ENCODE data around the gene FBXL14.
A peak's percentile ranks its signal among the peaks of the same experiment; 100 is the strongest.

FBXL14 gene

DNA sequence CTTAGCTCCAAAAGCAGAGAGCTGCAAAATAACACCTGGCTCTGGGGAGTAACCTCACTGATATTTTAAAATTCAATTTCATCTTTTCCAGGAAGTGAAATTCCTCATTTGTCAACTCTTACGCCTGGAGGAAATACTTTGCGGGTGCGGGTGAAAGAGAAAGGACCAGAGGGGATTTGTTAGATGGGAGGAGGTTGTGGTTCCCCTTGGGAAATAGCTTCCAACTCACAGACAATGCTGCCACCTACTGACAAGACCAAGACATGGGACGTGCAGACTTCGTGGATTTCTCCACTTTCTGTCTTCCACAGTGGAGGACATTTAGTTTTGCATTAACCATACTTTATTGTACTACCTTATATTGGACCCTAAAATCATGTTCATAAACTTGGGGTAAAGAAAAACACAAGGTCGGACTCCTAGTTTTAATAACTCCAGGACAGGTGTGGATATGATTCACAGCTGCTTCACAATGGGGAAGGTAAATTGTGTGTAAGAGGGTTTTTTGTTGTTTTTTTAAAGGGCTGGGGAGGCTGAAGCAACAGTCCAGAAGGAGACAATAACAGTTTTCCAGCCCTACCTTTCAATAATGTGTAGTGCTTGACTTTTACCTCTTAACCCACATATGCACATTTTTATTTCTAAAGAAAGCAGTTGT is 10.8 kb downstream of the FBXL14 start (continued):
- TF ChIP-seq, protein P1, sequence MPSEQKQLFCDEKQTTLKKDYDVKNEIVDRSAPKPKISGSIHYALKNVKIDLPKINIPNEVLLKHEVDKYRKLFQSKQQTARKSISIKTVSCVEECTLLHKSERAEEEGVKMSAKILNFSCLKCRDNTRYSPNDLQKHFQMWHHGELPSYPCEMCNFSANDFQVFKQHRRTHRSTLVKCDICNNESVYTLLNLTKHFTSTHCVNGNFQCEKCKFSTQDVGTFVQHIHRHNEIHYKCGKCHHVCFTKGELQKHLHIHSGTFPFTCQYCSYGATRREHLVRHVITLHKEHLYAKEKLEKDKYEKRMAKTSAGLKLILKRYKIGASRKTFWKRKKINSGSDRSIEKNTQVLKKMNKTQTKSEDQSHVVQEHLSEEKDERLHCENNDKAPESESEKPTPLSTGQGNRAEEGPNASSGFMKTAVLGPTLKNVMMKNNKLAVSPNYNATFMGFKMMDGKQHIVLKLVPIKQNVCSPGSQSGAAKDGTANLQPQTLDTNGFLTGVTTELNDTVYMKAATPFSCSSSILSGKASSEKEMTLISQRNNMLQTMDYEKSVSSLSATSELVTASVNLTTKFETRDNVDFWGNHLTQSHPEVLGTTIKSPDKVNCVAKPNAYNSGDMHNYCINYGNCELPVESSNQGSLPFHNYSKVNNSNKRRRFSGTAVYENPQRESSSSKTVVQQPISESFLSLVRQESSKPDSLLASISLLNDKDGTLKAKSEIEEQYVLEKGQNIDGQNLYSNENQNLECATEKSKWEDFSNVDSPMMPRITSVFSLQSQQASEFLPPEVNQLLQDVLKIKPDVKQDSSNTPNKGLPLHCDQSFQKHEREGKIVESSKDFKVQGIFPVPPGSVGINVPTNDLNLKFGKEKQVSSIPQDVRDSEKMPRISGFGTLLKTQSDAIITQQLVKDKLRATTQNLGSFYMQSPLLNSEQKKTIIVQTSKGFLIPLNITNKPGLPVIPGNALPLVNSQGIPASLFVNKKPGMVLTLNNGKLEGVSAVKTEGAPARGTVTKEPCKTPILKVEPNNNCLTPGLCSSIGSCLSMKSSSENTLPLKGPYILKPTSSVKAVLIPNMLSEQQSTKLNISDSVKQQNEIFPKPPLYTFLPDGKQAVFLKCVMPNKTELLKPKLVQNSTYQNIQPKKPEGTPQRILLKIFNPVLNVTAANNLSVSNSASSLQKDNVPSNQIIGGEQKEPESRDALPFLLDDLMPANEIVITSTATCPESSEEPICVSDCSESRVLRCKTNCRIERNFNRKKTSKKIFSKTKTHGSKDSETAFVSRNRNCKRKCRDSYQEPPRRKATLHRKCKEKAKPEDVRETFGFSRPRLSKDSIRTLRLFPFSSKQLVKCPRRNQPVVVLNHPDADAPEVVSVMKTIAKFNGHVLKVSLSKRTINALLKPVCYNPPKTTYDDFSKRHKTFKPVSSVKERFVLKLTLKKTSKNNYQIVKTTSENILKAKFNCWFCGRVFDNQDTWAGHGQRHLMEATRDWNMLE (tag by site-specific recombination; conservative IDR thresholded peaks at IDR 0.05; ENCODE audit: low read depth) = no peak
- TF ChIP-seq REPIN1 (tag by site-specific recombination; IDR thresholded peaks at IDR 0.05; ENCODE audit: low read depth) = no peak
- TF ChIP-seq ZSCAN30 (tag by site-specific recombination; IDR thresholded peaks at IDR 0.05) = no peak
- no peak for TF ChIP-seq ZNF626 (tag by site-specific recombination; IDR thresholded peaks at IDR 0.05)
- TF ChIP-seq ZNF132 (tag by site-specific recombination; IDR thresholded peaks at IDR 0.05; ENCODE audit: borderline replicate concordance) = no peak
- TF ChIP-seq ZNF112 (tag by site-specific recombination; IDR thresholded peaks at IDR 0.05) = no peak
- TF ChIP-seq, protein P2, sequence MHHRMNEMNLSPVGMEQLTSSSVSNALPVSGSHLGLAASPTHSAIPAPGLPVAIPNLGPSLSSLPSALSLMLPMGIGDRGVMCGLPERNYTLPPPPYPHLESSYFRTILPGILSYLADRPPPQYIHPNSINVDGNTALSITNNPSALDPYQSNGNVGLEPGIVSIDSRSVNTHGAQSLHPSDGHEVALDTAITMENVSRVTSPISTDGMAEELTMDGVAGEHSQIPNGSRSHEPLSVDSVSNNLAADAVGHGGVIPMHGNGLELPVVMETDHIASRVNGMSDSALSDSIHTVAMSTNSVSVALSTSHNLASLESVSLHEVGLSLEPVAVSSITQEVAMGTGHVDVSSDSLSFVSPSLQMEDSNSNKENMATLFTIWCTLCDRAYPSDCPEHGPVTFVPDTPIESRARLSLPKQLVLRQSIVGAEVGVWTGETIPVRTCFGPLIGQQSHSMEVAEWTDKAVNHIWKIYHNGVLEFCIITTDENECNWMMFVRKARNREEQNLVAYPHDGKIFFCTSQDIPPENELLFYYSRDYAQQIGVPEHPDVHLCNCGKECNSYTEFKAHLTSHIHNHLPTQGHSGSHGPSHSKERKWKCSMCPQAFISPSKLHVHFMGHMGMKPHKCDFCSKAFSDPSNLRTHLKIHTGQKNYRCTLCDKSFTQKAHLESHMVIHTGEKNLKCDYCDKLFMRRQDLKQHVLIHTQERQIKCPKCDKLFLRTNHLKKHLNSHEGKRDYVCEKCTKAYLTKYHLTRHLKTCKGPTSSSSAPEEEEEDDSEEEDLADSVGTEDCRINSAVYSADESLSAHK (tag by site-specific recombination; IDR thresholded peaks at IDR 0.05) = no peak
- TF ChIP-seq SCRT1 (tag by site-specific recombination; IDR thresholded peaks at IDR 0.05; ENCODE audit: borderline replicate concordance) = no peak
- peak; percentile 39 for TF ChIP-seq SP7 (tag by site-specific recombination; IDR thresholded peaks at IDR 0.05)
- TF ChIP-seq, protein P3, sequence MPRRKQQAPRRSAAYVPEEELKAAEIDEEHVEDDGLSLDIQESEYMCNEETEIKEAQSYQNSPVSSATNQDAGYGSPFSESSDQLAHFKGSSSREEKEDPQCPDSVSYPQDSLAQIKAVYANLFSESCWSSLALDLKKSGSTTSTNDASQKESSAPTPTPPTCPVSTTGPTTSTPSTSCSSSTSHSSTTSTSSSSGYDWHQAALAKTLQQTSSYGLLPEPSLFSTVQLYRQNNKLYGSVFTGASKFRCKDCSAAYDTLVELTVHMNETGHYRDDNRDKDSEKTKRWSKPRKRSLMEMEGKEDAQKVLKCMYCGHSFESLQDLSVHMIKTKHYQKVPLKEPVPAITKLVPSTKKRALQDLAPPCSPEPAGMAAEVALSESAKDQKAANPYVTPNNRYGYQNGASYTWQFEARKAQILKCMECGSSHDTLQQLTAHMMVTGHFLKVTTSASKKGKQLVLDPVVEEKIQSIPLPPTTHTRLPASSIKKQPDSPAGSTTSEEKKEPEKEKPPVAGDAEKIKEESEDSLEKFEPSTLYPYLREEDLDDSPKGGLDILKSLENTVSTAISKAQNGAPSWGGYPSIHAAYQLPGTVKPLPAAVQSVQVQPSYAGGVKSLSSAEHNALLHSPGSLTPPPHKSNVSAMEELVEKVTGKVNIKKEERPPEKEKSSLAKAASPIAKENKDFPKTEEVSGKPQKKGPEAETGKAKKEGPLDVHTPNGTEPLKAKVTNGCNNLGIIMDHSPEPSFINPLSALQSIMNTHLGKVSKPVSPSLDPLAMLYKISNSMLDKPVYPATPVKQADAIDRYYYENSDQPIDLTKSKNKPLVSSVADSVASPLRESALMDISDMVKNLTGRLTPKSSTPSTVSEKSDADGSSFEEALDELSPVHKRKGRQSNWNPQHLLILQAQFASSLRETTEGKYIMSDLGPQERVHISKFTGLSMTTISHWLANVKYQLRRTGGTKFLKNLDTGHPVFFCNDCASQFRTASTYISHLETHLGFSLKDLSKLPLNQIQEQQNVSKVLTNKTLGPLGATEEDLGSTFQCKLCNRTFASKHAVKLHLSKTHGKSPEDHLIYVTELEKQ (tag by site-specific recombination; IDR thresholded peaks at IDR 0.05; ENCODE audit: borderline replicate concordance) = no peak
- TF ChIP-seq EGR2 (tag by site-specific recombination; IDR thresholded peaks at IDR 0.05; ENCODE audit: low read depth) = no peak
- TF ChIP-seq ZBTB8A (tag by site-specific recombination; IDR thresholded peaks at IDR 0.05) = 0 out of 2 replicates have a peak, but pooled peaks have one; percentile 26
- TF ChIP-seq ZNF76 (tag by site-specific recombination; IDR thresholded peaks at IDR 0.05; ENCODE audit: borderline replicate concordance, low read depth) = no peak
- no peak for TF ChIP-seq SALL2 (tag by site-specific recombination; IDR thresholded peaks at IDR 0.05; ENCODE audit: borderline replicate concordance)
- TF ChIP-seq ZNF544 (tag by site-specific recombination; IDR thresholded peaks at IDR 0.05) = no peak
- no peak for TF ChIP-seq ZNF16 (tag by site-specific recombination; IDR thresholded peaks at IDR 0.05; ENCODE audit: low read depth)
- TF ChIP-seq ZNF169 (tag by site-specific recombination; IDR thresholded peaks at IDR 0.05) = no peak
- TF ChIP-seq ZNF23 (tag by site-specific recombination; IDR thresholded peaks at IDR 0.05; ENCODE audit: borderline replicate concordance) = no peak
- TF ChIP-seq, protein P4, sequence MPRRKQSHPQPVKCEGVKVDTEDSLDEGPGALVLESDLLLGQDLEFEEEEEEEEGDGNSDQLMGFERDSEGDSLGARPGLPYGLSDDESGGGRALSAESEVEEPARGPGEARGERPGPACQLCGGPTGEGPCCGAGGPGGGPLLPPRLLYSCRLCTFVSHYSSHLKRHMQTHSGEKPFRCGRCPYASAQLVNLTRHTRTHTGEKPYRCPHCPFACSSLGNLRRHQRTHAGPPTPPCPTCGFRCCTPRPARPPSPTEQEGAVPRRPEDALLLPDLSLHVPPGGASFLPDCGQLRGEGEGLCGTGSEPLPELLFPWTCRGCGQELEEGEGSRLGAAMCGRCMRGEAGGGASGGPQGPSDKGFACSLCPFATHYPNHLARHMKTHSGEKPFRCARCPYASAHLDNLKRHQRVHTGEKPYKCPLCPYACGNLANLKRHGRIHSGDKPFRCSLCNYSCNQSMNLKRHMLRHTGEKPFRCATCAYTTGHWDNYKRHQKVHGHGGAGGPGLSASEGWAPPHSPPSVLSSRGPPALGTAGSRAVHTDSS (tag by site-specific recombination; IDR thresholded peaks at IDR 0.05) = no peak
- TF ChIP-seq ZNF394 (tag by site-specific recombination; IDR thresholded peaks at IDR 0.05; ENCODE audit: borderline replicate concordance) = no peak
